ENCODE measurements around the gene ELL3.
"Not testable (repeated sequence)": the region's sequence is repeated elsewhere in the genome, so short reads cannot be mapped to it uniquely, and the experiment has no call there.

Gene ELL3, protein sequence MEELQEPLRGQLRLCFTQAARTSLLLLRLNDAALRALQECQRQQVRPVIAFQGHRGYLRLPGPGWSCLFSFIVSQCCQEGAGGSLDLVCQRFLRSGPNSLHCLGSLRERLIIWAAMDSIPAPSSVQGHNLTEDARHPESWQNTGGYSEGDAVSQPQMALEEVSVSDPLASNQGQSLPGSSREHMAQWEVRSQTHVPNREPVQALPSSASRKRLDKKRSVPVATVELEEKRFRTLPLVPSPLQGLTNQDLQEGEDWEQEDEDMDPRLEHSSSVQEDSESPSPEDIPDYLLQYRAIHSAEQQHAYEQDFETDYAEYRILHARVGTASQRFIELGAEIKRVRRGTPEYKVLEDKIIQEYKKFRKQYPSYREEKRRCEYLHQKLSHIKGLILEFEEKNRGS

GRCh38 chr15:43776718-43777266 lies at the start of gene ELL3:
ELL3 (minus strand) TSS chr15:43776966; CDS start chr15:43776901, 65 bp downstream.
- DNase-seq (ENCODE audit: low read depth in 3 of 3, low spot score in 1 of 3), result peak; percentile 20 to 60 (median 57)

DNA sequence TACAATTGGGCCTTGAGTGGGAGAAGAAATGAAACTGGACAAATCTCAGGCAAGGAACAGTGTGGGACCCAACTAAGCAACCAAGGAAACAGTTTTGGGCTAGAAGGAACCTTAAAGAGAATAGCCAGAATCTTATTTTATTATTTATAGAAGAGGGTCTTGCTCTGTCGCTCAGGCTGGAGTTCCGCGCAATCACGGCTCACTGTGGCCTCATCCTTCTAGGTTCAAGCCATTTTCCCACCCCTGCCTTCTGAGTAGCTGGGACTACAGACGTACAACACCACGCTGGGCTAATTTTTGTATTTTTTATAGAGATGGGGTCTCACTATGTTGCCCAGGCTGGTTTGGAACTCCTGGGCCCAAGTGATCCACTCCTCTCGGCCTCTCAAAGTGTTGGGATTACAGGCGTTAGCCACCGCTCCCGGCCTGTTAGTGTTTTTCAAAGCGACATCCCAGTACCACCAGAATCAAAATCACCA lies 49.3 kb upstream of the ELL3 start:
- DNase-seq (ENCODE audit: low read depth in 3 of 3, low spot score in 1 of 3), result no peak

DNA sequence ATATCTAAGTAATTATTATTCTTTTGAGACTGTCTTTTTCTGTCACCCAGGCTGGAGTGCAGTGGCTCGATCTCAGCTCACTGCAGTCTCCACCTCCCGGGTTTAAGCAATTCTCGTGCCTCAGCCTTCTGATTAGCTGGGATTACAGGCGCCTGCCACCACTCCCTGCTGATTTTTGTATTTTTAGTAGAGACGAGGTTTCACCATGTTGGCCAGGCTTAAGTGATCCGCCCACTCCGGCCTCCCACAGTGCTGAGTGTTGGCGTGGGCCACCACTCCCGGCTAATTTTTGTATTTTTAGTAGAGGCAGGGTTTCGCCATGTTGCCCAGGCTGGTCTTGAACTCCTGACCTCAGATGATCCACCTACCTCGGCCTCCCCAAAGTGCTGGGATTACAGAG lies 48.5 kb upstream of the ELL3 start:
- DNase-seq (ENCODE audit: low read depth in 3 of 3, low spot score in 1 of 3), result not testable (repeated sequence)

- peak; percentile 69 to 85 (median 80) for DNase-seq (ENCODE audit: low read depth in 3 of 3, low spot score in 1 of 3)
Observed at GRCh38 chr15:43824302-43825246, 47.8 kb upstream of the ELL3 start, which contains the start of gene MFAP1. MFAP1 (minus strand) TSS chr15:43824690; CDS start chr15:43824569, 121 bp downstream.

GRCh38 chr15:43821505-43821904 lies 44.7 kb upstream of the ELL3 start:
- DNase-seq (ENCODE audit: low read depth in 3 of 3, low spot score in 1 of 3), result no peak

GRCh38 chr15:43815064-43815463 lies 38.3 kb upstream of the ELL3 start:
- DNase-seq (ENCODE audit: low read depth in 3 of 3, low spot score in 1 of 3), result not testable (repeated sequence)

DNA sequence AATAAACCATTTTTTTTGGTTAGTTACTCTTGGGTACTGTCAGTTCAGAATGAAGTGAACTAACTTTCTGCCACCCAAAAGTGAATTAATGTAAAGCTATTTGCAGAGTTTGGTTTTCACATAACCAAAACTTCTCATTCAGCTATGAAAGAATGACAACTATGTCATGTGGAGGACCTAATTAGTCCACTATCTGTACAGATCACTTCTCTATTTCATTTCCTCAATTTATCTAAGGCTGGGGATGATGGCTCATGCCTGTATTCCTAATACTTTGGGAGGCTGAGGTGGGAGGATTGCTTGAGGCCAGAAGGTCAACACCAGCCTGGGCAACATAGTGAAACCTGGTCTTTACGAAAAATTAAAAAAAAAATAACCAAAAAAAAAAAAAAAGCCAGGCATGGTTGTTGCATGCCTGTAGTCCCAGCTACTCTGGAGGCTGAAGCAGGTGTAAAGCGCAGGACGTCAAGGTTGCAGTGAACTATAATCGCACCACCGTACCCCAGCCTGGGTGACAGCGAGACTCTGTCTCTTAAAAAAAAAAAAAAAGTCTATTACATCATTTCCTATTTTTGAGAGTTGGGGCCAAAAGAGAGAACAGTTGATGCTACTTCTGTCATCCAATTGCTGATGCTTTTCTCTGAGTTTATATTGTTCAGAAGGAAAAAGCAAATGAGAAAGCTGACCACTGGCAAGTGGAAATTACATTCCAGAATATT lies 32.4 kb upstream of the ELL3 start:
- DNase-seq (ENCODE audit: low read depth in 3 of 3, low spot score in 1 of 3), result no peak

- no peak for DNase-seq (ENCODE audit: low read depth in 3 of 3, low spot score in 1 of 3)
Observed at GRCh38 chr15:43808435-43808950, 31.7 kb upstream of the ELL3 start.

DNA sequence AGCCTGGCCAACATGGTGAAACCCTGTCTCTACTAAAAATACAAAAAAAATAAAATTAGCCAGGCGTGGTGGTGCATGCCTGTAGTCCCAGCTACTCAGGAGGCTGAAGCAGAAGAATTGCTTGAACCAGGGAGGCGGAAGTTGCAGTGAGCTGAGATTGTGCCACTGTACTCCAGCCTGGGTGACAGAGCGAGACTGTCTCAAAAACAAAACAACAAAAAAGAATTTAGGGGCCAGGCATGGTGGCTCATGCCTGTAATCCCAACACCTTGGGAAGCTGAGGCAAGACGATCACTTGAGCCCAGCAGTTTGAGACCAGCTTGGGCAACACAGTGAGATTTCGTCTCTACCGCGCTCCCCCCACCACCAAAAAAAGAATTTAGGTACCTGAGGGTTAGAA lies 25.9 kb upstream of the ELL3 start:
- not testable (repeated sequence) for DNase-seq (ENCODE audit: low read depth in 3 of 3, low spot score in 1 of 3)

- peak; percentile 70 to 85 (median 80) for DNase-seq (ENCODE audit: low read depth in 3 of 3, low spot score in 1 of 3)
Observed at GRCh38 chr15:43800286-43801141, 23.7 kb upstream of the ELL3 start, which contains the start of gene HYPK. HYPK (plus strand) TSS chr15:43800599; CDS start chr15:43800623, 24 bp downstream.

GRCh38 chr15:43799945-43800285 lies 23.1 kb upstream of the ELL3 start, which contains the start of gene SERINC4:
SERINC4 (minus strand) TSS chr15:43800220; CDS start chr15:43799986, 234 bp downstream.
- no peak for DNase-seq (ENCODE audit: low read depth in 3 of 3, low spot score in 1 of 3)

DNA sequence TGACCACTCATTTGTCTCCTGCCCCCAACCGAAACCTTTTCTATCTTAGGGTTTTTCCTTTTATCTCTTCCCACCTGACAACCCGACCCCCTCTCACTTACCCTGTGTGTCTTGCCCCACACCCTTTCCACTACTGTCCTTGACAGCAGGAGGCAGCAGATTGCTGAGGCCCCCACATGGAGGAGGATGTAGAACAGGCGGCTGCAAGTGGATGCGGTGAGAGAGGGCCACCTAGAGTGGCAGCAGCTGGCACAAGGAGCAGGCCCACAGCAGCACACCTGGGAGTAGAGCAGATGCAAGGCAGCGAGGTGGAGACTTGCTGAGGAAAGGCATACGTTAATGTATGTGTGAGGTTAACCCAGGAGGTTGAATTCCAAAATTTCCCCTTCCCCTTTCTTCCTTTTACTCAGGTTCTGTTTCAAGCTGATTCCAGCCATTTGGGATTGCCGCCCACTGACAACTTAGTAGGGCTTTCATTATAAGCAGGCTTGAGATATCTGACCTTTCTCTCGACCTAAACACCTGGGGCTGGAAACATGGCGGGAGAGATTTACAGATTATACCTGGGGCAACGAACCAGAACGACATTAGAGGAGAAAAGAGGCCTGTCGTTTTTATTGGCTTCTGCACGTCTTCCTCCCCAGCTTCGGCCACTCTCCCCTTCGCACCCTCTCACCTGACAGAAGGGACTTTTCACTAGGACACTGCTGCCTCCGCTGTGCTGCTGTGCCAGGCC lies 22.6 kb upstream of the ELL3 start:
- DNase-seq (ENCODE audit: low read depth in 3 of 3, low spot score in 1 of 3), result no peak

DNA sequence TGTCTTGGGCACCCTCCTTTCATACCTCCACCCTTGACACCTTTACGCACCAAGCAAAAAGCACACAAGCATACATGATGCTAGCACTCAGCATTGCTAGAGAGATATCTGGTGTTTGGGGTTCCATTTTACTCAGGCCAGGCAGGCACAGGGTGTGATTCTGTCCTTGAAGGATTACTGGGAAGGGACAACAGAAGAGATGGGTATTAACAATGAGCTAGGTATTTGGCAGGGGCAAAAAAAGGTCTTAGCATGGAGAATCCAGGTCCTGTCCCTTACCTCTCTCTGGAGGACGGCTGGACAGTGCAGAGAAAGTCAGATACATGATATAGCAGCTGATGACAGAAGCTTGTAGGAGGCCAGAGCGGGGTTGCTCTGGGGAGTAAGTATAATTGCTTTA lies 19.8 kb upstream of the ELL3 start:
- DNase-seq (ENCODE audit: low read depth in 3 of 3, low spot score in 1 of 3), result no peak

DNA sequence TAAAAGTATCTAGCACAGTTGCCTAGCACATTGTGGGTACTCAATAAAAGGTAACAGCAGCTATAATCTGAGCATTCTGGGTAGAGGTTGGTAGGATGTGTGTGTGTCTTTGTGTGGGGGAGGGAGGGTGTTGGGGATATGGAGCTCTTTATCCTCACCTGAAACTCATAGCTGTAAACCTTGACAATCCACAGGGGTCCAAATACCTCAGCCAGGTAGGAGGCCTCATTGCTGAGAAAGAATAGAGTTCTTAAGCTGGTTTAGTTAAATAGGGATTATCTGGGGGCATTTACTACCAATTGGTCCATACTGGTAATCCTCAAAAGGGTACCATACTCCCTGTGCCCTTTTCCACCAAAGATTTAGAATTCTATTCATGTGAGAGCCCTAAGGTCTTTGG lies 19.2 kb upstream of the ELL3 start:
- DNase-seq (ENCODE audit: low read depth in 3 of 3, low spot score in 1 of 3), result no peak

- no peak for DNase-seq (ENCODE audit: low read depth in 3 of 3, low spot score in 1 of 3)
Observed at GRCh38 chr15:43795197-43795596, 18.4 kb upstream of the ELL3 start.

GRCh38 chr15:43794269-43795037 lies 17.7 kb upstream of the ELL3 start:
- no peak for DNase-seq (ENCODE audit: low read depth in 3 of 3, low spot score in 1 of 3)

GRCh38 chr15:43793647-43794046 lies 16.9 kb upstream of the ELL3 start:
- no peak for DNase-seq (ENCODE audit: low read depth in 3 of 3, low spot score in 1 of 3)

Data from stimulated activated CD4-positive, alpha-beta T cell treated with anti-CD3 and anti-CD28 coated beads, TNF-alpha, amount 100 ng/mL, for 1 hour (primary cell).